ENCODE data around the gene NFRKB. TPM values are rescaled to one million over a fixed set of nuclear protein-coding genes. Genes with fewer than 3 reads are reported as not detected.

NFRKB gene
- total and polyA plus RNA-seq, 10 of the 15 experiments (the other 5 are each of a cell fraction or from before 2014, with no cell fraction given), result 3.7 to 21.7 (median 14.1) TPM

DNA sequence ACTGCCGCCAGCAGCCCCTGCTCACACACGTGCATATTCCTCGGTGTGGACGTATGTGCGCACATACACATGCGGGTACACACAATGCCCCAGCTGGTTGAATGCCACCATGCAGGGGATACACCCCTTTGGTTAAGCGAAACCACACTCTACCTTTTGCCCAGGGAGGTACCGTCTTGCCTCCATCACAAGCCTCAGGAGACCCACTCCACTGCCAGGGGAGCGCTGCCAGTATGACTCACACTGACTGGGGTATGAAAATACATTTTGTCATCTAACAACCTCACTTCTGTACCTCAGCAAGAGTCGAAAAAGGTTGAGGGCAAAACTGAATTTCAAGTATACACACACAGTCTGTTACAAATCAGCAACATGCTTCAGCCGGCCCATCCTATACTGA is 40.3 kb downstream of the NFRKB start (continued):
- TF ChIP-seq, protein P1, sequence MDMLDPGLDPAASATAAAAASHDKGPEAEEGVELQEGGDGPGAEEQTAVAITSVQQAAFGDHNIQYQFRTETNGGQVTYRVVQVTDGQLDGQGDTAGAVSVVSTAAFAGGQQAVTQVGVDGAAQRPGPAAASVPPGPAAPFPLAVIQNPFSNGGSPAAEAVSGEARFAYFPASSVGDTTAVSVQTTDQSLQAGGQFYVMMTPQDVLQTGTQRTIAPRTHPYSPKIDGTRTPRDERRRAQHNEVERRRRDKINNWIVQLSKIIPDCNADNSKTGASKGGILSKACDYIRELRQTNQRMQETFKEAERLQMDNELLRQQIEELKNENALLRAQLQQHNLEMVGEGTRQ (IDR thresholded peaks at IDR 0.05; ENCODE audit: borderline replicate concordance, low read depth, low read length), result no peak

DNA sequence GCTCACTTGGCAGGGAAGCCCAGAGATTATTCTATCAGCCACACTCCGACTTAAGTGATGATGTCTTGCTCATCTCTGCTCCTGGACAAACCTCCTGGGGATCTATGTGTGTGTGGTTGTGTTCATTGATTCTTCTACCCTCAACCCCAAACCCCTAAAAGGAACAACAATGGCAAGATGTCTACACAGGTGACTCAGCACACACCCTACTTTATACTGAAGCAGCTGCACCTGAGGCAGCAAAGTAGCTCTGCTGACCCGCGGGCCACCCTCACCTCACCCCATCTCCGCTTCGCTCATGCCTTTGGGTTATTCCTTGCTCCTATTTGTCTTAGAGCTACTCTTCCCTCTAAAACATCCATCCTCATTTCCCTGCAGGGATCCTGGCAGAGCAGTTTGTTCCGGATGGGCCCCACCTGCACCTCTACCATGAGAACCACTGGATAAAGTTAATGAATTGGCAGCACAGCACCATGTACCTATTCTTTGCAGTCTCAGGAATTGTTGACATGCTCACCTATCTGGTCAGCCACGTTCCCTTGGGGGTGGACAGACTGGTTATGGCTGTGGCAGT is 41.1 kb downstream of the NFRKB start:
- ChIA-PET CTCF (no interaction called here), RAD21 (ENCODE audit: unreplicated experiment) (no interaction called here), POLR2A (no interaction called here), SMC1A (ENCODE audit: uncharacterized antibody, unreplicated experiment) (no interaction called here)
- H3K36me3 ChIP-seq (ENCODE audit: control insufficient read depth in 2 of 2, insufficient read depth in 2 of 2, low read length in 1 of 2), result no peaks in the 10 kb centered on the region
- H3K4me1 ChIP-seq (ENCODE audit: control insufficient read depth, insufficient read depth, low read length), result no peaks in the 10 kb centered on the region; the same call in 1 of the 2 replicates
- H3K9me3 ChIP-seq (replicated peaks; ENCODE audit: control insufficient read depth, insufficient read depth, low read length), result no peaks in the 10 kb centered on the region
- intact Hi-C loops (cut with micrococcal nuclease; ENCODE audit: unreplicated experiment) (no loop called here), in situ Hi-C loops (cut with MboI) (no loop called here)
- no peaks in the 10 kb centered on the region for H3K79me2 ChIP-seq (ENCODE audit: control insufficient read depth, insufficient read depth, low read length)
- no peak for DNase-seq (ENCODE audit: low read depth, low spot score)
- H3K27ac ChIP-seq (ENCODE audit: control insufficient read depth, insufficient read depth), result no peak overlapping the region
- no peak overlapping the region for H2AFZ ChIP-seq (ENCODE audit: control insufficient read depth, low read depth, low read length)
- H4K20me1 ChIP-seq (ENCODE audit: control insufficient read depth, insufficient read depth), result peaks cover 2% of the 10 kb centered on the region; the same call in 1 of the 2 replicates
- no peak for ATAC-seq
- FAIRE-seq, result no peak
- 68% methylated on average over 7 of the region's 7 CpGs for whole genome bisulfite sequencing (ENCODE audit: insufficient coverage, insufficient replicate concordance, low lambda C conversion rate, missing lambda C conversion rate)
- H3K27me3 ChIP-seq (replicated peaks in 1 of 2; ENCODE audit: control insufficient read depth in 2 of 2, insufficient read depth in 2 of 2, low read length in 1 of 2), result no peaks in the 10 kb centered on the region
- H3K4me2 ChIP-seq (ENCODE audit: control insufficient read depth, insufficient read depth), result no peak overlapping the region
- H3K9ac ChIP-seq (ENCODE audit: control insufficient read depth, insufficient read depth, low read length), result no peak overlapping the region
- no TSS peak for BruUV-seq (replicated peaks)
- no peak overlapping the region for H3K4me3 ChIP-seq
- no peak for TF ChIP-seq KAT2A (conservative IDR thresholded peaks at IDR 0.05; ENCODE audit: control insufficient read depth, low read depth, low read length)
- no peak for TF ChIP-seq KLF5 (IDR thresholded peaks at IDR 0.05; ENCODE audit: partially characterized antibody)
- no peak for TF ChIP-seq ZNF217 (IDR thresholded peaks at IDR 0.05)
- TF ChIP-seq CHD1 (IDR thresholded peaks at IDR 0.05; ENCODE audit: low read depth, low read length), result no peak
- no peak for TF ChIP-seq NFYA (IDR thresholded peaks at IDR 0.05; ENCODE audit: borderline replicate concordance, low read depth, low read length)
- no peak for TF ChIP-seq DPF2 (IDR thresholded peaks at IDR 0.05)
- no peak for TF ChIP-seq NR2C1 (IDR thresholded peaks at IDR 0.05)
- no peak for TF ChIP-seq EED (IDR thresholded peaks at IDR 0.05; ENCODE audit: low read depth)
- no peak for TF ChIP-seq SMC3 (IDR thresholded peaks at IDR 0.05; ENCODE audit: borderline replicate concordance, low read length)
- TF ChIP-seq, protein P2, sequence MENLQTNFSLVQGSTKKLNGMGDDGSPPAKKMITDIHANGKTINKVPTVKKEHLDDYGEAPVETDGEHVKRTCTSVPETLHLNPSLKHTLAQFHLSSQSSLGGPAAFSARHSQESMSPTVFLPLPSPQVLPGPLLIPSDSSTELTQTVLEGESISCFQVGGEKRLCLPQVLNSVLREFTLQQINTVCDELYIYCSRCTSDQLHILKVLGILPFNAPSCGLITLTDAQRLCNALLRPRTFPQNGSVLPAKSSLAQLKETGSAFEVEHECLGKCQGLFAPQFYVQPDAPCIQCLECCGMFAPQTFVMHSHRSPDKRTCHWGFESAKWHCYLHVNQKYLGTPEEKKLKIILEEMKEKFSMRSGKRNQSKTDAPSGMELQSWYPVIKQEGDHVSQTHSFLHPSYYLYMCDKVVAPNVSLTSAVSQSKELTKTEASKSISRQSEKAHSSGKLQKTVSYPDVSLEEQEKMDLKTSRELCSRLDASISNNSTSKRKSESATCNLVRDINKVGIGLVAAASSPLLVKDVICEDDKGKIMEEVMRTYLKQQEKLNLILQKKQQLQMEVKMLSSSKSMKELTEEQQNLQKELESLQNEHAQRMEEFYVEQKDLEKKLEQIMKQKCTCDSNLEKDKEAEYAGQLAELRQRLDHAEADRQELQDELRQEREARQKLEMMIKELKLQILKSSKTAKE (IDR thresholded peaks at IDR 0.05; ENCODE audit: low read depth, poor library complexity, severe bottlenecking), result no peak
- no peak for TF ChIP-seq PML (IDR thresholded peaks at IDR 0.05; ENCODE audit: low read length)
- no peak for TF ChIP-seq ASH2L (IDR thresholded peaks at IDR 0.05; ENCODE audit: borderline replicate concordance, low read depth)

All from GM12878 (cell line).